Measurements from ENCODE around the gene KIRREL2.

DNA sequence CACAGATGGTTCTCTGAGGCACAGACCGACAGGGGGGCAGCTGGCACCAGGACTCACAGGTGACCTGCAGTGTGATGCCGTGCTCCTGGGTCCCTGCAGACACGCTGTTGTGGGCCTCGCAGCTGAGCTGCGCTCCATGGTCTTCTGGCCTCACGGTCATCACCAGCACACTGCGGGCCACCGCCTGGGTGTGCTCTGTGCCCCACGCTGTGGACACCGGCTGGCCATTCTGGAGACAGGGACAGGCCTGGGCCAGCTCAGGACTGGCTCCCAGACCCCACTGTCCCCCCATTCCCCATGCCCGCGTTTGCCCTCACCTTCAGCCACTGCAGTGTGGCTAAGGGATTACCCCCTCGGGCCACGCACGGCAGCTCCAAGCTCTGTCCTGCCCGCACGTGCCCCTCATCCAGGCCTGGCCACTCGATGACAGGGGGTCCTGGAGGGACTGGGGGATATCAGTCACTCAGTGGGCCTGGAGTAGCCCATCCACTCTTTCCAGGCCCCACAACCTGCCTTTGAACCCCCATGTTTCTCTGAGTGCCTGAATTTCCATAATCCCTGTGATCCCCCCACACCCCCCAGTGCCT lies 7.7 kb upstream of the KIRREL2 start:
- TF ChIP-seq, protein P1, sequence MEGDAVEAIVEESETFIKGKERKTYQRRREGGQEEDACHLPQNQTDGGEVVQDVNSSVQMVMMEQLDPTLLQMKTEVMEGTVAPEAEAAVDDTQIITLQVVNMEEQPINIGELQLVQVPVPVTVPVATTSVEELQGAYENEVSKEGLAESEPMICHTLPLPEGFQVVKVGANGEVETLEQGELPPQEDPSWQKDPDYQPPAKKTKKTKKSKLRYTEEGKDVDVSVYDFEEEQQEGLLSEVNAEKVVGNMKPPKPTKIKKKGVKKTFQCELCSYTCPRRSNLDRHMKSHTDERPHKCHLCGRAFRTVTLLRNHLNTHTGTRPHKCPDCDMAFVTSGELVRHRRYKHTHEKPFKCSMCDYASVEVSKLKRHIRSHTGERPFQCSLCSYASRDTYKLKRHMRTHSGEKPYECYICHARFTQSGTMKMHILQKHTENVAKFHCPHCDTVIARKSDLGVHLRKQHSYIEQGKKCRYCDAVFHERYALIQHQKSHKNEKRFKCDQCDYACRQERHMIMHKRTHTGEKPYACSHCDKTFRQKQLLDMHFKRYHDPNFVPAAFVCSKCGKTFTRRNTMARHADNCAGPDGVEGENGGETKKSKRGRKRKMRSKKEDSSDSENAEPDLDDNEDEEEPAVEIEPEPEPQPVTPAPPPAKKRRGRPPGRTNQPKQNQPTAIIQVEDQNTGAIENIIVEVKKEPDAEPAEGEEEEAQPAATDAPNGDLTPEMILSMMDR (conservative IDR thresholded peaks at IDR 0.05; ENCODE audit: low read length) = no peak
- no peak for TF ChIP-seq EZH2phosphoT487 (IDR thresholded peaks at IDR 0.05; ENCODE audit: borderline replicate concordance, low read depth, low read length)

Data from OCI-LY7 (cell line).